ENCODE results near the gene PLPPR2.

GRCh38 chr19:11390359-11390758, 35.1 kb downstream of the PLPPR2 start:
- TF ChIP-seq POLR2A (IDR thresholded peaks at IDR 0.05) (no peak), CTCF (IDR thresholded peaks at IDR 0.05) (no peak), EP300 (IDR thresholded peaks at IDR 0.05) (no peak)

Measured in ovary (tissue), 3 donors.